ENCODE data around the gene ACKR4. TPM values are rescaled to one million over a fixed set of nuclear protein-coding genes. Genes with fewer than 3 reads are reported as not detected.

The ACKR4 gene
- total RNA-seq, 1 experiment from 2014 or later, result not detected

DNA sequence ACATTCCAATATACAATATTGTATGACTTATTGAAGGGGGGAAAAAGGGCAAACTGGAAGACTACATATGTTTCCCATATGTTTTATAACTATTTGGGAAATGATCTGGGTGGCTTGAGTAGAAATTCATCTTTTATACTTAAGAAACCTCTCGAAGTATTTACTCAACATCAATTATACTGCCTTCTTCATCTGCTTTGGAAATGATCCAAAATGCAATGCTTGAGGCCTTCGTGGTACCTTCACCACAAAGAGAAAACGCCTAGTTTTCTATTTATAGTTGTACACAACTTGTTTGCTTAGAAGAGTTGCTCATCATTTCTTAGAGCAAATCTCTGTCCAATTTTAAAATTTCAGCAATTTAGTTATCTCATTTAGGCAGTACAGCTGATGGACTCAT is 18.8 kb downstream of the ACKR4 start (continued):
- TF ChIP-seq, protein P1, sequence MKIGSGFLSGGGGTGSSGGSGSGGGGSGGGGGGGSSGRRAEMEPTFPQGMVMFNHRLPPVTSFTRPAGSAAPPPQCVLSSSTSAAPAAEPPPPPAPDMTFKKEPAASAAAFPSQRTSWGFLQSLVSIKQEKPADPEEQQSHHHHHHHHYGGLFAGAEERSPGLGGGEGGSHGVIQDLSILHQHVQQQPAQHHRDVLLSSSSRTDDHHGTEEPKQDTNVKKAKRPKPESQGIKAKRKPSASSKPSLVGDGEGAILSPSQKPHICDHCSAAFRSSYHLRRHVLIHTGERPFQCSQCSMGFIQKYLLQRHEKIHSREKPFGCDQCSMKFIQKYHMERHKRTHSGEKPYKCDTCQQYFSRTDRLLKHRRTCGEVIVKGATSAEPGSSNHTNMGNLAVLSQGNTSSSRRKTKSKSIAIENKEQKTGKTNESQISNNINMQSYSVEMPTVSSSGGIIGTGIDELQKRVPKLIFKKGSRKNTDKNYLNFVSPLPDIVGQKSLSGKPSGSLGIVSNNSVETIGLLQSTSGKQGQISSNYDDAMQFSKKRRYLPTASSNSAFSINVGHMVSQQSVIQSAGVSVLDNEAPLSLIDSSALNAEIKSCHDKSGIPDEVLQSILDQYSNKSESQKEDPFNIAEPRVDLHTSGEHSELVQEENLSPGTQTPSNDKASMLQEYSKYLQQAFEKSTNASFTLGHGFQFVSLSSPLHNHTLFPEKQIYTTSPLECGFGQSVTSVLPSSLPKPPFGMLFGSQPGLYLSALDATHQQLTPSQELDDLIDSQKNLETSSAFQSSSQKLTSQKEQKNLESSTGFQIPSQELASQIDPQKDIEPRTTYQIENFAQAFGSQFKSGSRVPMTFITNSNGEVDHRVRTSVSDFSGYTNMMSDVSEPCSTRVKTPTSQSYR (CRISPR knock-in tag; IDR thresholded peaks at IDR 0.05), result no peak
- TF ChIP-seq, protein P2, sequence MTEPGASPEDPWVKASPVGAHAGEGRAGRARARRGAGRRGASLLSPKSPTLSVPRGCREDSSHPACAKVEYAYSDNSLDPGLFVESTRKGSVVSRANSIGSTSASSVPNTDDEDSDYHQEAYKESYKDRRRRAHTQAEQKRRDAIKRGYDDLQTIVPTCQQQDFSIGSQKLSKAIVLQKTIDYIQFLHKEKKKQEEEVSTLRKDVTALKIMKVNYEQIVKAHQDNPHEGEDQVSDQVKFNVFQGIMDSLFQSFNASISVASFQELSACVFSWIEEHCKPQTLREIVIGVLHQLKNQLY (CRISPR knock-in tag; IDR thresholded peaks at IDR 0.05), result no peak
- TF ChIP-seq CREM (CRISPR knock-in tag; IDR thresholded peaks at IDR 0.05), result no peak

DNA sequence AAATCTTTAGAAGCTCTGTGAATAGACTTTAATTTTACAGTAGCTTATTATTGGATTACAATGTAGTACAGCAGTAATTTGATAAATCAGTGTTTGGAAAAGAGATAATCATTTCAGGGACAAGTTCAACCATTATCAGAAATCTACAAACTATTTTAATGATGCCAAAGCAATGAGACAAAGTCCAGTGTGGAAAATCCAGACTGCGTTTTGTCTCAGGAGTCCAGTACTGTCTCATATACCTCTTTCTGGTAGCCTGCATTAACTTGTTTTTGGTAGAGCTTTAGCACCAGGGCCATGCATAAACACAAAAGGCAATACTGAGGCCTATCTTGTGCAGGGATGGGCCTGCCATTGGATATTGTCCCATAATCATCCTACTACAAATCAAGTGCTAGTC is 19.7 kb downstream of the ACKR4 start:
- Mint-ChIP-seq H3K4me1 (no peaks in the 10 kb centered on the region), H3K27ac (no peak overlapping the region), H3K4me3 (no peak overlapping the region), H3K36me3 (peaks cover 14% of the 10 kb centered on the region), H3K9me3 (peaks cover 12% of the 10 kb centered on the region), H3K27me3 (ENCODE audit: low read depth) (no peaks in the 10 kb centered on the region)
- ChIA-PET CTCF (no interaction called here), POLR2A (no interaction called here)
- no peak for TF ChIP-seq EMX1 (CRISPR knock-in tag; IDR thresholded peaks at IDR 0.05)
- no peak for TF ChIP-seq MXD4 (CRISPR knock-in tag; IDR thresholded peaks at IDR 0.05; ENCODE audit: borderline replicate concordance)
- no peak for TF ChIP-seq ATF3 (CRISPR knock-in tag; conservative IDR thresholded peaks at IDR 0.05)
- TF ChIP-seq ZNF671 (CRISPR knock-in tag; IDR thresholded peaks at IDR 0.05), result no peak
- TF ChIP-seq KAT7 (CRISPR knock-in tag; IDR thresholded peaks at IDR 0.05; ENCODE audit: borderline replicate concordance), result no peak
- no peak for TF ChIP-seq ZNF317 (CRISPR knock-in tag; IDR thresholded peaks at IDR 0.05; ENCODE audit: borderline replicate concordance, low read depth)
- TF ChIP-seq IRF1 (CRISPR knock-in tag; IDR thresholded peaks at IDR 0.05), result no peak
- TF ChIP-seq TP53 (CRISPR knock-in tag; IDR thresholded peaks at IDR 0.05), result no peak
- no peak for ATAC-seq
- no peak for DNase-seq (ENCODE audit: low spot score)

GRCh38 chr3:132622148-132622547 is 25.1 kb downstream of the ACKR4 start:
- H3K27me3 Mint-ChIP-seq (ENCODE audit: low read depth), result no peaks in the 10 kb centered on the region
- no peak overlapping the region for H3K27ac Mint-ChIP-seq
- H3K9me3 Mint-ChIP-seq, result no peaks in the 10 kb centered on the region
- DNase-seq (ENCODE audit: low spot score) (no peak), ATAC-seq (no peak)
- no peaks in the 10 kb centered on the region for H3K36me3 Mint-ChIP-seq
- ChIA-PET POLR2A (no interaction called here), CTCF (no interaction called here)
- no peak overlapping the region for H3K4me3 Mint-ChIP-seq
- H3K4me1 Mint-ChIP-seq, result peaks cover 21% of the 10 kb centered on the region
- no peak for TF ChIP-seq ZNF425 (CRISPR knock-in tag; conservative IDR thresholded peaks at IDR 0.05)
- TF ChIP-seq IRF1 (CRISPR knock-in tag; IDR thresholded peaks at IDR 0.05), result no peak
- no peak for TF ChIP-seq NR2C2 (CRISPR knock-in tag; IDR thresholded peaks at IDR 0.05)
- TF ChIP-seq, protein P2 (CRISPR knock-in tag; IDR thresholded peaks at IDR 0.05), result no peak
- no peak for TF ChIP-seq FOXJ3 (CRISPR knock-in tag; IDR thresholded peaks at IDR 0.05; ENCODE audit: borderline replicate concordance)
- no peak for TF ChIP-seq GRHL2 (CRISPR knock-in tag; IDR thresholded peaks at IDR 0.05; ENCODE audit: insufficient replicate concordance, severe bottlenecking)
- TF ChIP-seq KAT7 (CRISPR knock-in tag; IDR thresholded peaks at IDR 0.05; ENCODE audit: borderline replicate concordance), result no peak
- no peak for TF ChIP-seq PRRX2 (CRISPR knock-in tag; IDR thresholded peaks at IDR 0.05)
